GM12892 (cell line): ENCODE measurements around the gene NSMF.
A peak's percentile ranks its signal among the peaks of the same experiment; 100 is the strongest.

Experiments used
- DNase-seq: peaks from one replicate; pipeline ENCODE4 v3.0.0; 2011; ENCODE audit not compliant: insufficient read length
- FAIRE-seq: peaks from 2 replicates; lab custom pipeline; 2011; peaks lifted over from hg19 to GRCh38; lab: Jason Lieb, UNC
- POLR2A ChIP-seq: IDR thresholded peaks from 2 replicates; pipeline ENCODE4 v1.6.1; 2011; ENCODE audit warnings: low read depth, low read length, control low read depth
- POLR2AphosphoS5 ChIP-seq: IDR thresholded peaks from 2 replicates; pipeline ENCODE4 v1.6.1; 2011; ENCODE audit warnings: low read depth, low read length, control low read depth
- TAF1 ChIP-seq: IDR thresholded peaks from 2 replicates; pipeline ENCODE4 v1.6.1; 2011; ENCODE audit warnings: low read depth, mild to moderate bottlenecking, control low read depth, low read length, borderline replicate concordance

Gene NSMF

DNA sequence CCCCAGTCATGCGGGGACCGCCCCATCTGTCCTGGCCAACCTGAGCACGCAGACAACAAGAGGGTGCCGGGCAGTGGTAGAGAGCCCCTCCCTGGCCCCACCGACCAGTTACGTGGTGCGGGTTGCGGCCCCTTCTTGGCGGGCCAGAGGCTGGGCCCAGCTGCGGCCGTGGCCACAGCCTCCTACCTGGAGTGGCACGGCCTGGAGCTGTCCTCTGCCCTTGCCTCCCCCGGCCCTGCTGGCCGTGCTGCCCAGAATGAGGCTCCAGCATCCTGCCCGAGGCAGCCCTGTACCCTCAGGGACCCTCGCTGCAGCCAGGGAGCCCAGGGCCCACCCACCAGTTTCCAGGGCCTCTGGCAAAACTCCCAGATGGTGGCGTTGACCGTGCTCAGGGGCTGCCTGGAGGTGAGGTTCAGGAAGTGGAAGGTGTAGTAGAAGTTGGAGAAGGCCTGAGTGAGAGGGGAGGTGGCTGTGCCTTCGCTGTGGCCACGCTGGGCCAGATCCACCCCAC, 23.7 kb downstream of the NSMF start:
- DNase-seq (no peak), FAIRE-seq (no peak)
- TF ChIP-seq TAF1 (no peak), POLR2A (no peak), POLR2AphosphoS5 (no peak)

GRCh38 chr9:137434498-137435380, 24.4 kb downstream of the NSMF start:
- no peak for DNase-seq
- TF ChIP-seq TAF1 (no peak), POLR2AphosphoS5 (no peak), POLR2A (no peak)
- FAIRE-seq, result no peak

- FAIRE-seq, result no peak
- TF ChIP-seq POLR2A (no peak), TAF1 (no peak), POLR2AphosphoS5 (no peak)
- no peak for DNase-seq
Observed at GRCh38 chr9:137433916-137434431, 25.2 kb downstream of the NSMF start.

GRCh38 chr9:137433349-137433915, 25.7 kb downstream of the NSMF start:
- DNase-seq (no peak), FAIRE-seq (no peak)
- TF ChIP-seq POLR2AphosphoS5 (no peak), POLR2A (no peak), TAF1 (no peak)

GRCh38 chr9:137432687-137433348, 26.3 kb downstream of the NSMF start:
- FAIRE-seq, result no peak
- no peak for DNase-seq
- TF ChIP-seq POLR2AphosphoS5, result no peak
- no peak for TF ChIP-seq TAF1
- no peak for TF ChIP-seq POLR2A

DNA sequence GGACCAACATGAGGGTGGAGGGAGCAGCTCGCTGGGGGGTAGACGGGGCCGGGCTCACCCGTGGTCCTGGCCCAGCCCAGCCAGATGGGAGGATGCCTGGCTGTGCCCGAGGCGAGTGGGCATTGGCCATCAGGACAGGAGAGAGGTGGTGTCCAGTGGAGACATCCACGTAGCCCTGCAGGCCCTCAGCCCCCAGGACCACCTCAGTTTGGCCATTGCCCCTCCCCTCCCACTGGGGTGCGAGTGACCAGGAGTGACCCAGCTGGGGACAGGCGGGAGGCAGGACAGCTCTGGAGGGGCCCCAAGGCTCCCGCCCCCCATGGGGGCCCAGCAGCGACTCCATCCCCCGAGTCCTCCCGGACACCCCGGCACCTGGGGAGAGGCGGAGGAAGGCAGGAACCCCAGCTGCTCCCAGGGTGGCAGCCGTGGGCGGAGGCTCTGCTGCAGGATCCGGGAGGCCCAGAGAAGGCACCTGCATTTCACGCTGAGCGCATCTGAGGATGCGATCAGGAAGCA, 27.7 kb downstream of the NSMF start:
- TF ChIP-seq POLR2A (no peak), TAF1 (no peak), POLR2AphosphoS5 (no peak)
- FAIRE-seq, result no peak
- DNase-seq, result no peak

- peak; percentile 14 for DNase-seq
- no peak for FAIRE-seq
- TF ChIP-seq TAF1 (no peak), POLR2AphosphoS5 (no peak), POLR2A (no peak)
Observed at GRCh38 chr9:137430723-137431415, 28.3 kb downstream of the NSMF start.

DNA sequence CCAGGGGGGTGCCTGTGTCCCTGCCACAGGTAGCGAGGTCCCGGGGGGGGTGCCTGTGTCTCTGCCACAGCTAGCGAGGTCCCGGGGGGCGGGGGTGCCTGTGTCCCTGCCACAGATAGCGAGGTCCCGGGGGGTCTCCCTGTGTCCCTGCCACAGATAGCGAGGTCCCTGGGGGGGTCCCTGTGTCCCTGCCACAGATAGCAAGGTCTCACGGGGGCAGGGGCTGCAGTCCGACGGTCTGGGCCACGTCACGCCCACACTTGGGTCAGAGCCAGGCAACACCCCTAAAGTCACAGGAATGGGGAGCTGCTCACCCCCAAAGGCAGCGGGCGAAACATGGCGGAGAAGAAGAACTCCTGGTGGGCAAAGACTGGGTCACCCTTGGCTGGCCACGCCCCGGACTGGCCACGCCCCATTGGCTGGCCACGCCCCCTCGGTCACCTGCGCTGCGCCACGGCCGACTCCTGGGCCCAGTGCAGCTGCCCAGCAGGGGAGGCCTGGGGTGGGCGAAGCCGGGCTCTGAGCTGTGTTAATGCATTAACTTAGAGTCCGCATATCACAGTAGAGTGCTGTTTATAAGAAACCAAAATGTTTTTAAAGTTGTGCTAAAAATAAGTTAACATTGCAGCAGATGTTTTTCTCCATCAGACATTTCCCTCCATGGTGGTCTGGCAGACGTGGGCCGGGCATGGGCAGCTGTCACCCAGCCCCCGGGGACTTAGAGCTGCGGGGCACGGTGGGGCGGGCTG, 29.0 kb downstream of the NSMF start:
- peak; percentile 74 for DNase-seq
- TF ChIP-seq TAF1 (no peak), POLR2A (no peak), POLR2AphosphoS5 (no peak)
- peak; percentile 56 for FAIRE-seq

- DNase-seq (no peak), FAIRE-seq (no peak)
- TF ChIP-seq TAF1 (no peak), POLR2AphosphoS5 (no peak), POLR2A (no peak)
Observed at GRCh38 chr9:137429546-137429890, 29.6 kb downstream of the NSMF start.

- FAIRE-seq, result no peak
- DNase-seq, result no peak
- TF ChIP-seq POLR2AphosphoS5, result no peak
- TF ChIP-seq TAF1, result no peak
- no peak for TF ChIP-seq POLR2A
Observed at GRCh38 chr9:137428841-137429545, 30.1 kb downstream of the NSMF start.
